GM18499 (cell line): ENCODE data around the gene EVA1A.

Experiments used
- ATAC-seq: cut with Tn5 transposase; IDR thresholded peaks from one replicate; pipeline ENCODE4 v1.9.1; 2021; ENCODE audit warnings: moderate number of reproducible peaks; ENCODE audit not compliant: insufficient read depth, unreplicated experiment

EVA1A gene

GRCh38 chr2:75564026-75564688, 3.4 kb upstream of the EVA1A start:
- no peak for ATAC-seq

GRCh38 chr2:75563591-75563990, 2.9 kb upstream of the EVA1A start:
- no peak for ATAC-seq

- no peak for ATAC-seq
Observed at GRCh38 chr2:75562513-75562864, 1.8 kb upstream of the EVA1A start.

GRCh38 chr2:75561566-75562512, 1.1 kb upstream of the EVA1A start:
- ATAC-seq = no peak

GRCh38 chr2:75560022-75560767, 544 bp downstream of the EVA1A start:
- no peak for ATAC-seq

GRCh38 chr2:75559680-75560021, 1.1 kb downstream of the EVA1A start:
- no peak for ATAC-seq

- ATAC-seq = no peak
Observed at GRCh38 chr2:75558786-75559679, 1.7 kb downstream of the EVA1A start.

- ATAC-seq = no peak
Observed at GRCh38 chr2:75558136-75558535, 2.6 kb downstream of the EVA1A start.

- no peak for ATAC-seq
Observed at GRCh38 chr2:75557474-75558133, 3.1 kb downstream of the EVA1A start.

GRCh38 chr2:75556679-75557366, 3.9 kb downstream of the EVA1A start:
- no peak for ATAC-seq

GRCh38 chr2:75555701-75556100, 5.0 kb downstream of the EVA1A start:
- ATAC-seq = no peak

- no peak for ATAC-seq
Observed at GRCh38 chr2:75553935-75554531, 6.7 kb downstream of the EVA1A start.

GRCh38 chr2:75552222-75552621, 8.5 kb downstream of the EVA1A start:
- ATAC-seq = no peak

GRCh38 chr2:75551434-75551833, 9.3 kb downstream of the EVA1A start:
- ATAC-seq = no peak

GRCh38 chr2:75549401-75550253, 11.1 kb downstream of the EVA1A start:
- ATAC-seq = no peak

- ATAC-seq = no peak
Observed at GRCh38 chr2:75548036-75548573, 12.6 kb downstream of the EVA1A start.

- ATAC-seq = no peak
Observed at GRCh38 chr2:75547345-75548035, 13.2 kb downstream of the EVA1A start.
